OCI-LY7 (cell line): ENCODE data around the gene TTC22. TPM values are rescaled to one million over a fixed set of nuclear protein-coding genes. Genes with fewer than 3 reads are reported as not detected.

Experiments
- BruUV-seq: library from RNA; stranded (reverse); fragments of 400-500 nt; replicated peaks from 2 replicates; lab custom pipeline; 2021; lab: Mats Ljungman, UMichigan
- CTCF ChIA-PET: fragments of 300-600 bp; sonication (Branson Sonifier 250); formaldehyde crosslinking; loops from one replicate; lab custom pipeline; 2022; ENCODE audit warnings: antibody characterized with exemption; ENCODE audit not compliant: unreplicated experiment; lab: Charles Lee
- POLR2A ChIA-PET: fragments of 300-600 bp; sonication (Branson Sonifier 250); formaldehyde crosslinking; loops from one replicate; lab custom pipeline; 2022; ENCODE audit warnings: antibody characterized with exemption; lab: Charles Lee
- DNase-seq: peaks from one replicate; pipeline ENCODE4 v3.0.0-alpha.2; 2015; ENCODE audit warnings: low spot score
- H2AFZ ChIP-seq: fragments of 200-600 bp; sonication (generic), shearing (Covaris generic); 2 replicates; pipeline ENCODE4 v1.6.1; 2014; ENCODE audit warnings: mild to moderate bottlenecking, antibody characterized with exemption, low read length, moderate library complexity
- H3K27ac ChIP-seq: fragments of 200-600 bp; sonication (generic); 2 replicates; pipeline ENCODE4 v1.5.1; 2014; ENCODE audit warnings: mixed run types, low read depth, mild to moderate bottlenecking, moderate library complexity, low read length, inconsistent platforms; ENCODE audit not compliant: poor library complexity, severe bottlenecking
- H3K36me3 ChIP-seq: fragments of 200-600 bp; sonication (generic); 2 replicates; pipeline ENCODE4 v1.6.1; 2014; ENCODE audit warnings: mild to moderate bottlenecking, antibody characterized with exemption, low read length, moderate library complexity, mixed read lengths; ENCODE audit not compliant: insufficient read depth
- H3K4me1 ChIP-seq: fragments of 200-600 bp; sonication (generic); 2 replicates; pipeline ENCODE4 v1.5.1; 2014; ENCODE audit warnings: mild to moderate bottlenecking, low read length; ENCODE audit not compliant: insufficient read depth, poor library complexity, severe bottlenecking
- H3K4me2 ChIP-seq: fragments of 200-600 bp; sonication (generic); 2 replicates; pipeline ENCODE4 v1.6.1; 2014; ENCODE audit warnings: mild to moderate bottlenecking, low read length
- H3K4me3 ChIP-seq: fragments of 200-600 bp; sonication (generic); 2 replicates; pipeline ENCODE4 v1.5.1; 2014; ENCODE audit warnings: mild to moderate bottlenecking, low read depth, low read length; ENCODE audit not compliant: poor library complexity, severe bottlenecking
- H3K79me2 ChIP-seq: fragments of 200-600 bp; sonication (generic); 2 replicates; pipeline ENCODE4 v1.6.1; 2016; ENCODE audit warnings: low read depth, mild to moderate bottlenecking, low read length, moderate library complexity, mixed read lengths; ENCODE audit not compliant: insufficient read depth
- H3K9me2 ChIP-seq: fragments of 200-600 bp; sonication (generic); 2 replicates; pipeline ENCODE4 v1.6.1; 2016; ENCODE audit warnings: mild to moderate bottlenecking, low read length, mixed read lengths; ENCODE audit not compliant: insufficient read depth
- H3K9me3 ChIP-seq: fragments of 200-600 bp; sonication (generic); 2 replicates; pipeline ENCODE4 v1.6.1; 2014; ENCODE audit warnings: mild to moderate bottlenecking, mixed run types, low read length, mixed read lengths
- H4K20me1 ChIP-seq: fragments of 200-600 bp; sonication (generic); 2 replicates; pipeline ENCODE4 v1.6.1; 2014; ENCODE audit warnings: mild to moderate bottlenecking, antibody characterized with exemption, low read length, moderate library complexity, mixed read lengths; ENCODE audit not compliant: insufficient read depth
- EZH2phosphoT487 ChIP-seq: fragments of 200-600 bp; sonication (generic); IDR thresholded peaks from 2 replicates; pipeline ENCODE4 v1.6.1; 2018; ENCODE audit warnings: low read depth, borderline replicate concordance, mild to moderate bottlenecking, mixed run types, antibody characterized with exemption, low read length, moderate library complexity, mixed read lengths
- intact Hi-C: fragments of 100-400 bp; cut with micrococcal nuclease; formaldehyde crosslinking; loops from one replicate; pipeline ENCODE4 v1.10.0; 2022; ENCODE audit not compliant: unreplicated experiment
- total RNA-seq, 2 experiments: library from RNA; depleted of rRNA in 1 of 2; stranded (reverse); fragments of >200 nt in 1 of 2; shearing (Covaris generic) in 1 of 2; gene quantifications; 2 replicates each; pipeline ENCODE4 v1.2.3, GENCODE V29; 2014 to 2022
- TF ChIP-seq, protein P1 (sequence below): fragments of 200-600 bp; sonication (generic); conservative IDR thresholded peaks from 2 replicates; pipeline ENCODE4 v1.5.1; 2014; ENCODE audit warnings: mild to moderate bottlenecking, antibody characterized with exemption, low read length, moderate library complexity, mixed read lengths

TTC22 gene
- total RNA-seq, 2 experiments from 2014 or later, result not detected

DNA sequence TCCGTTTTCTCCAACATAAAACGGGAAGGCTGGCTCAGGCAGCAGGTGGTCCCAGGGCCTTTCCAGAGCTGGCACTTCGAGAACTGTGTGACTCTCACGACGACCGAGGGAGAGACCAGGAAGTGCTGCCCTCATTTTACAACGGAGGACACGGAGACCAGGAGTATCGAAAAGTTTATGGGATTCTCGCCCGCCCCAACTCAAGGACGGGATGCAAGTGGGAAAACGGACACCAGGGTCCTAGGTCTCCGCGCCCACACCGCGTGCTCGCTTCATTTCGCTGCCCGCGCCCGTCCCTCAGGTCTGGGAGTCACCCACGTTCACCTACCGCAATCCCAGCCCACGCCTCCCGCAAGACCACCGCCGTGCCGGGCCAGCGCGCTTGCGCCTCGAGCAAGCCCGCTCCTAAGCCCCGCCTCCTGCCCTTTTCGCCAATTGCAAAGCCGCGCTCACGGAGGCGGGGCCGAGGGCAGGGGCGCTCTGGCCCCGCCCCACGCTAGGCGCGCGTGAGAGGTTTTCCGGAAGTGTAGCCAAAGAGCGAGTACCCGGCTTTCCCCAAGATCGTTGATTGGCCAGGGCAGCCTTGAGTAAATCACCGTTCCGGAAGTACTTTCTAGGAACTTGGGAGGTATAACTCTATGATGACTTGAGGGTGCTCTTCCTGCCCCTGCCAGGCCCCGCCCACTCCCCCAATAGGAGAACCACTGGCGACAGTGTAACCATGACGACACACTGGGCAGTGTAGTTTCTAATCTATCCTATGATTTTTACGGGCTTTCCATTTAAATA is 36.8 kb downstream of the TTC22 start, which contains the start of gene PARS2:
Gene PARS2, minus strand, starts transcription at position 391 of the 789 bp plus-strand sequence. CDS start 5,362 bp downstream, outside the sequence.
- ChIA-PET POLR2A (no interaction called here), CTCF (no interaction called here)
- peaks cover 12% of the 10 kb centered on the region; the same call in 1 of the 2 replicates for H3K79me2 ChIP-seq
- no peaks in the 10 kb centered on the region for H3K9me2 ChIP-seq
- H3K4me2 ChIP-seq, result peak within 1 kb of the TSS; percentile 88
- H3K27ac ChIP-seq, result no peak within 1 kb of the TSS
- peaks cover 31% of the 10 kb centered on the region for H3K4me1 ChIP-seq
- no peaks in the 10 kb centered on the region for H3K36me3 ChIP-seq
- TF ChIP-seq, protein P1, sequence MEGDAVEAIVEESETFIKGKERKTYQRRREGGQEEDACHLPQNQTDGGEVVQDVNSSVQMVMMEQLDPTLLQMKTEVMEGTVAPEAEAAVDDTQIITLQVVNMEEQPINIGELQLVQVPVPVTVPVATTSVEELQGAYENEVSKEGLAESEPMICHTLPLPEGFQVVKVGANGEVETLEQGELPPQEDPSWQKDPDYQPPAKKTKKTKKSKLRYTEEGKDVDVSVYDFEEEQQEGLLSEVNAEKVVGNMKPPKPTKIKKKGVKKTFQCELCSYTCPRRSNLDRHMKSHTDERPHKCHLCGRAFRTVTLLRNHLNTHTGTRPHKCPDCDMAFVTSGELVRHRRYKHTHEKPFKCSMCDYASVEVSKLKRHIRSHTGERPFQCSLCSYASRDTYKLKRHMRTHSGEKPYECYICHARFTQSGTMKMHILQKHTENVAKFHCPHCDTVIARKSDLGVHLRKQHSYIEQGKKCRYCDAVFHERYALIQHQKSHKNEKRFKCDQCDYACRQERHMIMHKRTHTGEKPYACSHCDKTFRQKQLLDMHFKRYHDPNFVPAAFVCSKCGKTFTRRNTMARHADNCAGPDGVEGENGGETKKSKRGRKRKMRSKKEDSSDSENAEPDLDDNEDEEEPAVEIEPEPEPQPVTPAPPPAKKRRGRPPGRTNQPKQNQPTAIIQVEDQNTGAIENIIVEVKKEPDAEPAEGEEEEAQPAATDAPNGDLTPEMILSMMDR, result no peak
- TF ChIP-seq EZH2phosphoT487, result no peak
- H4K20me1 ChIP-seq, result no peaks in the 10 kb centered on the region
- intact Hi-C loops, result loop anchor here (2.0 to 5.0 kb wide), 2 partner anchors 50 to 712 kb away; partner anchors contain the start of genes TCEANC2, TMEM59 and TTC4
- peak within 1 kb of the TSS; percentile 93 for H3K4me3 ChIP-seq
- no peaks in the 10 kb centered on the region for H3K9me3 ChIP-seq
- H2AFZ ChIP-seq, result peak within 1 kb of the TSS; percentile 94
- BruUV-seq, result no TSS peak
- DNase-seq, result peak; percentile 100

DNA sequence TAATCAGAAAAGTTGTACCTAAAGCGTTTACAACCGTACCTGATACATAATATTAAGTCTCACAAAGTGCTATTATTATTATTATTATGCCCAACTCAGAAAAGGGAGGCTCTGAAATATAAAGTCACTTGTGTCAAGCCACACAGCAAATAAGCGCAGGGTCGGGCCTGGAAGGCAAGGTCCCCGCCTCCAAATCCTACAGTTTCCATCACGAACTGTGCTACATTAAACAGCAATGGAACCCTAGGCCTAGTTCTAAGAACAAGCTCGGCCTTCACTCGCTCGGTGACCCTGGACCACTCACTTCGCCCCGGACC is 37.3 kb downstream of the TTC22 start:
- Histone ChIP-seq H3K9me2 (no peaks in the 10 kb centered on the region), H3K4me2 (peak overlapping the region; percentile 88), H3K79me2 (peaks cover 12% of the 10 kb centered on the region; the same call in 1 of the 2 replicates), H2AFZ (peak overlapping the region; percentile 81), H3K4me1 (peaks cover 31% of the 10 kb centered on the region), H3K27ac (no peak overlapping the region), H3K4me3 (peak overlapping the region; percentile 93), H3K9me3 (no peaks in the 10 kb centered on the region), H3K36me3 (no peaks in the 10 kb centered on the region), H4K20me1 (no peaks in the 10 kb centered on the region)
- POLR2A ChIA-PET, result no interaction called here
- no peak for TF ChIP-seq EZH2phosphoT487
- TF ChIP-seq, protein P1, result no peak
- intact Hi-C loops, result loop anchor here (2.0 to 5.0 kb wide), 2 partner anchors 49 to 711 kb away; partner anchors contain the start of genes TCEANC2, TMEM59 and TTC4
- CTCF ChIA-PET, result no interaction called here
- TSS peak; percentile 94 for BruUV-seq
- DNase-seq, result no peak
